Measurements from ENCODE around the gene SERPINB2.
A peak's percentile ranks its signal among the peaks of the same experiment; 100 is the strongest.

The SERPINB2 gene
- 2.9 to 668 (median 93.8) reads per million in 17 experiments for total RNA-seq

DNA sequence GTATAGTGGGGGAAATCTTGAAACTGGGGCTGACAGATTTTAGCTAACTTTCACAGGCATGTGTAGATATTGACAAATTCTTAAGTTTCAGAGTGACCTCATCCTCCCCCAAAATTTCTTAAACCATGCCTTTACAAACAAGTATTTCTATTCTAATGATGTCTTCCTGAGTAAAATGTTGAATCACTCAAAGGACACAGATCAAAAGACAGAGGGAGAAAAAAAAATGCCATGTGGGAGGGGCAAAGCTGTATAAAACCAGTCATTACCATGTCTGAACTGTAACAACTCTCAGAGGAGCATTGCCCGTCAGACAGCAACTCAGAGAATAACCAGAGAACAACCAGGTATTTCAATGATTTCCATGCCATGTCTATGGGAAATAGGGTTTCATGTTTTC, at the start of gene SERPINB2:
Gene SERPINB2, plus strand, starts transcription at position 282 of the 400 bp plus-strand sequence. CDS start 3,740 bp downstream, outside the sequence.
- DNase-seq = peak; percentile 38 to 69 (median 54)

DNA sequence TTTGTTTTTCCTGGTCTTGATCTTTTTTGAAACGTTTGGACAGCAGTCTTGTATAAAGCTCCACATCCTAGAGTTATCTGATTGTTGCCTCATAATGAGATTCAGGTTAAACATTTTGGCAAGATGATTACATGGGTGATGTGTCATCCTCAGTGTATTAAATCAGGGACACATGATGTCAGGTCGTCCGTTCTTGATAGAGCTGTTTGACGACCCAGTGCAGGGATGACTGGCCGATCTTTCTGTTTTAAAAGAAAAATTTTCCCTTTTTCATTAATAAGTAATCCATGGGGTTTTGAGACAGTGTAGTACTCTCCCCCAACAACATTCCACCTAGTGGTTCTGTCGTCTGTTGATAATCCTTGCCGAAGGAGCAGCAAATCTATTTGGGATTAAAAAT, 44.5 kb upstream of the SERPINB2 start:
- DNase-seq = no peak

DNA sequence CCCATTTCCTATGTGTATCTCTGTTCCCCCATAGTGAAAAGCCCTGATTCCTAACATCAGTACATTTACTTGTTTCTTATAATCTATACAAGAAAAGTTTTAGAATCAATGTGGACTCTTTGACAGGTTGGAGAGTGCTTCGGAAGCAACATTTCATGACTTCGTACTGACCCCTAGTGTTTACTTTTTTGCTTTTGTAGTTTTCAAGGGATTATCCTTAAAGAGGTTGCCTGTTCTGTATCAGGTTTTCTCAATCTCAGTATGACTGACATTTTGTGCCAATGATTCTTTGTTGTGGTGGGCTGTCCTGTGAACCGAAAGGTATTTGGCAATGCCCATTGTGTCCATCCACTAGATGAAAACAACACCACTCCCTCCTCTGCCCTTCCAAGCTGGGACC, 43.3 kb upstream of the SERPINB2 start:
- peak; percentile 17 to 70 (median 49) for DNase-seq

DNA sequence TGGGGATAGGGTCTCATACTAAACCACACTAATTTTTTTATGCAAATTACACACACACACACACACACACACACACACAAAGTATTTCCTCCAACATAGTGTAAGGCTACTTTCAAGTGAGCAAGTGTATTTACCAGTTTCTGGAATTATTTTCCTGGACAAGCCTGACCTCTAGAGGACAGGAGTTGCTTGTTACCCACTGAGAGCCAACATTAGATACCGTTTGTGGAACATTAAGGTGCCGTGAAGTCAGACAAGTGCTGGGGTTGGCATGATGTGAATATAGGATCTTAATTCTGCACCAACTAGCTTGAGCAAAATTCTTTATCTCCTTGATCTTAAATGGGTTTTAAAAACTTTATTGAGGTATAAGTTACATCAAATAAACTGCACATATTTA, 39.3 kb upstream of the SERPINB2 start:
- peak; percentile 51 to 74 (median 62) for DNase-seq

DNA sequence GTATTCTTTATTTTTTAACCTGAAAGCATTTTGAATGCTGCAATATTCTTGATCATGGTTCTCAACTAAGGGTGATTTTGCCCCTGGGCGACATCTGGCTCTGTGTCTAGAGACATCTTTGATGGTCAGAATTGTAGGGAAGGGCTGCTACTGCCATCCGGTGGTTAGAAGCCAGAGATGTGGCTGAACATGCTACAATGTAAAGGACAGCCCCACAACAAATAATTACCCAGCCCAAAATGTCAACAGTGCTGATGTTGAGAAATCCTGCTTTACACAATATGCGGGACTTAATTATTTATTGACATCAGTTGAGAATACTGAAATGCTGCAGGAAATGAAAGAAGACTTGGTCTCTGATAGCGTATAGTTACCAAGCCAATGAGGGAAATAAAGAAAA, 37.5 kb upstream of the SERPINB2 start:
- peak; percentile 51 to 67 (median 64) for DNase-seq

DNA sequence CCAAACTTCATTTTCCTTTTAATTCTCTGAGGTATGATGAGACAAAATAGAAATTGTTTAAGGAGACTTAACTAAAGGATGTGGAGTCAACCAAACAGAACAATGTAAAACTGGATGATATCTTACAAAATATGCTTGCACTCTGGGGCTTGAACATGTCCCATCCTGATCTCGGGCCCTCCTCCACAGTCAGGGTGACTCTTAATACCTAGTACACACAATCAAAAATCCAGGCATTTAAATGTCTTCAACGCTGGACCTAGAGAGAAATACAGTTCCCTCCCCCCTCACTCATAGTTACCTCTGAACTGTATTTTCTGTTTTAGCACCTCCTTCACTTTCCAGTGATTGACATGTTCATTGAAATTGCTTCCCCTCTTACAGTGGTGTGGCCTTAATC, 36.9 kb upstream of the SERPINB2 start:
- DNase-seq = no peak

GRCh38 chr18:63858456-63858855, 29.0 kb upstream of the SERPINB2 start:
- peak in 3 of 4 experiments; percentile 9 to 55 (median 43) for DNase-seq

DNA sequence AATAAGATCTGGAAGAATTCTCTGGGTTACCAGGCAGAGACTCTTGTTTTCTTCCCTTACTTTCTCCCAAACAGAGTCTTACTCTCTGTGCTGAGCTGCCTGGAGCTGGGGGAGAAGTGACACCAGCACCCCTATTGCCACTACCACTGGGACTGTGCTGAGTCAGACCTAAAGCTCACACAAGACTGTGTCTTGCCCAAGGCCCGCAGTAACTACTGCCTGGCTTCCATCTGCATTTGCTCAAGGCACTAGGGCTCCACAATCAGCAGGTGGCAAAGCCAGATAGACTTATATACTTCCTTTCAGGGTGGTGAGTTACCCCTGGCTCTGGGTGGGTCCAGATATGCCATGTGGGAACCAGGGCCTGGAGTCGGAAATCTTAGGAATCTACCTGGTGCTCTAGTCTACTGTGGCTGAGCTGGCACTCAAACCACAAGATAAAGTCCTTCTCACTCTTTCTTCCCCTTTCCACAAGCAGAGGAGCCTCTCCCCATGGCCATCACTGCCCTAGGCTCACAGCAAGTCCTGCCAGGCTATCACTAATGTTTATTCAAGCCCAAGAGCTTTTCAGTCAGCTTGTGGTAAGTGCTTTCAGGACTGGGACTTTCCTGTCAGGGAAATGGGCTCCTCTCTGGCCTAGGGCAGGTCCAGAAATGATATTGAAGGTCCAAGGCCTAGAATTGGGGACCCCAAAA, 27.6 kb upstream of the SERPINB2 start:
- DNase-seq = peak in 3 of 4 experiments; percentile 45 to 49 (median 45)

DNA sequence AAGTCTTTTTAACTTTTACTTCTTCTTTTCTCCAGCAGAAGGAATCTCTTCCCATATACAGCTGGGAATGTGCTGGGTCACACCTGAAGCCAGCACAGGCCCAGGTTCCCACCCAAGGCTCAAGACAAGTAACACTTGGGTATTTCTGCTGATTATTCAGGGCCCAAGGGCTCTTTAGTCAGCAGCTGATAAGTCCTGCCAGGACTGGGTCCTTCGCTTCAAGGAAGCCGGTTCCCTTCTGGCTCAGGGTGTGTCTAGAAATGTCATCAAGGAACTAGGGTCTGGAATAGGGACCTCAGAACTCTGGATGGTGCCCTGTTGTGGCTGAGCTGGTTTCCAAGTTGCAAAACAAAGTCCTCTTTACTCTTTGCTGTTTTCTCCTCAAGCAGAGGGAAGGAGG, 27.0 kb upstream of the SERPINB2 start:
- DNase-seq = no peak

GRCh38 chr18:63867368-63868125, 20.0 kb upstream of the SERPINB2 start:
- DNase-seq = no peak

GRCh38 chr18:63868546-63868945, 19.0 kb upstream of the SERPINB2 start:
- no peak for DNase-seq

- DNase-seq = peak; percentile 89 to 96 (median 93)
Observed at GRCh38 chr18:63869374-63869773, 18.1 kb upstream of the SERPINB2 start.

DNA sequence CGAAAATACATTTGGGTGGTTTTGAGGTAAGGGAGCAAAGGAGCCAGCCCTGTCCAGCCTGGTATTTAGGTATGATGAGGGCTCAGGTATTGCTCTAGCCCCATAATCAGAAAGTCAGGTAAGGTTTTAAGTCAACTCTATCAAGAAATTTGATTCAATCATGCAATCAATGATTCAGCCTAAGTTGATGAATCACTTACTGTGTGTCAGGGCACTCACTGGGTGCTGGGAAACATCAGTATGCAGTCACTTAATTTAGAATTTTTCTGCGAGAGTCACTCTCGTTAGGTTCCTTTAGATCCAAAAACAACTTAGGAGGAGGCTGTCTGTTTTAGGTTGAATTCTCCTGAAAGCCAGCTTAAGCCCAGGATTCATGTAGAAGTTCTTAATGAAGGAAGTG, 17.7 kb upstream of the SERPINB2 start:
- peak; percentile 18 to 59 (median 44) for DNase-seq

GRCh38 chr18:63871836-63872235, 15.7 kb upstream of the SERPINB2 start:
- no peak for DNase-seq

GRCh38 chr18:63872586-63872985, 14.9 kb upstream of the SERPINB2 start:
- DNase-seq = no peak

DNA sequence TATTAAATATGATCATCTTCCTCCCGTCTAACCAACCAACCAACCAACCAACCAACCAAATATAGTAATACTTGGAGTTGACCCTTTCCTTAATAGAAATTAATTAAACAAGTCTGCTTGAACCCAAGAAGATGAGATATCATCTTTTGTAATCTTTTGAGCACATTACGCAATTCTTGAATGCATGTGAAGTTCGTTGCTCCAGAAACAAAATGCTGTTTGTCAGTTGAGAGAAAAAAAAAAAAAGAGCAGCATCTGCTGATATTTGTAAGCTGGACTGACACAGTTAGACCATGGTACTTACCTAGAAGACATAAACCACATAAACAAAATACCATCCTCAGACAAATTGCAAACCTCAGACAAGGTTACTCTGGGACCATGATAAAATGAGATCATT, 9.2 kb upstream of the SERPINB2 start:
- DNase-seq = peak in 2 of 4 experiments; percentile 62 to 68

DNA sequence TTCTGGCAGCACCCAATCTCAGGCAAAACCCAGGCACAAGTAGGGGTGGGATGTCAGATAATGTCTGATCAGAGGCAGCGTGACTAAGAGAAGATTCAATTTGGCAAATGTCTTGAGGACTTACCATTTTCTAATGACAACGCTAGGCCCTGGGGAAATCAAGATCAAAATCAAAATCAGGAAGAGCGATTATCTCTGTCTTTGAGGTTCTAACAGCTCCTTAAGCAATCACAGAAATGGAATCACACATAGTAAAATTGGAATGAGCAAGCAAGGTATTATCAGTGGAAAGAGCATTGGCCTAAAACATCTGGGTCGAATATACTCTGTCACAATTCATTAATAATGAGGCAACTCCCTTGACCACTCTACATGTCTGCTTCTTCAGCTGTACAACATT, 8.6 kb upstream of the SERPINB2 start:
- no peak for DNase-seq

GRCh38 chr18:63879709-63880108, 7.8 kb upstream of the SERPINB2 start:
- DNase-seq = peak; percentile 24 to 72 (median 47)

- peak in 3 of 4 experiments; percentile 9 to 41 (median 37) for DNase-seq
Observed at GRCh38 chr18:63881851-63882250, 5.7 kb upstream of the SERPINB2 start.

GRCh38 chr18:63882333-63883141, 5.0 kb upstream of the SERPINB2 start:
- peak in 3 of 4 experiments; percentile 33 to 37 (median 33) for DNase-seq

GRCh38 chr18:63883617-63884016, 3.9 kb upstream of the SERPINB2 start:
- no peak for DNase-seq

GRCh38 chr18:63888470-63889190, 1.1 kb downstream of the SERPINB2 start:
- DNase-seq = peak; percentile 32 to 52 (median 44)

Data from suppressor macrophage (primary cell).